T-helper 1 cell treated with Interleukin-12 subunit alpha and Interleukin-12 subunit beta and Interleukin-4 antibody, amounts not matched to agents 30 μg/mL and 1 μg/mL, for 36 hours (primary cell): ENCODE data around the gene GGNBP2.

ENCODE experiments used
- H3K27ac Mint-ChIP-seq: one replicate; pipeline ENCODE4 v1.8.0; 2021; ENCODE audit warnings: mild to moderate bottlenecking, mixed read lengths
- H3K27me3 Mint-ChIP-seq: one replicate; pipeline ENCODE4 v1.8.0; 2021; ENCODE audit warnings: low read depth, mixed read lengths
- H3K36me3 Mint-ChIP-seq: one replicate; pipeline ENCODE4 v1.8.0; 2021; ENCODE audit warnings: low read depth, mixed read lengths
- H3K4me1 Mint-ChIP-seq: one replicate; pipeline ENCODE4 v1.8.0; 2021; ENCODE audit warnings: low read depth, mixed read lengths
- H3K4me3 Mint-ChIP-seq: one replicate; pipeline ENCODE4 v1.8.0; 2021; ENCODE audit warnings: mild to moderate bottlenecking, moderate library complexity, mixed read lengths
- H3K9me3 Mint-ChIP-seq: one replicate; pipeline ENCODE4 v1.8.0; 2021; ENCODE audit warnings: mixed read lengths

Gene GGNBP2

DNA sequence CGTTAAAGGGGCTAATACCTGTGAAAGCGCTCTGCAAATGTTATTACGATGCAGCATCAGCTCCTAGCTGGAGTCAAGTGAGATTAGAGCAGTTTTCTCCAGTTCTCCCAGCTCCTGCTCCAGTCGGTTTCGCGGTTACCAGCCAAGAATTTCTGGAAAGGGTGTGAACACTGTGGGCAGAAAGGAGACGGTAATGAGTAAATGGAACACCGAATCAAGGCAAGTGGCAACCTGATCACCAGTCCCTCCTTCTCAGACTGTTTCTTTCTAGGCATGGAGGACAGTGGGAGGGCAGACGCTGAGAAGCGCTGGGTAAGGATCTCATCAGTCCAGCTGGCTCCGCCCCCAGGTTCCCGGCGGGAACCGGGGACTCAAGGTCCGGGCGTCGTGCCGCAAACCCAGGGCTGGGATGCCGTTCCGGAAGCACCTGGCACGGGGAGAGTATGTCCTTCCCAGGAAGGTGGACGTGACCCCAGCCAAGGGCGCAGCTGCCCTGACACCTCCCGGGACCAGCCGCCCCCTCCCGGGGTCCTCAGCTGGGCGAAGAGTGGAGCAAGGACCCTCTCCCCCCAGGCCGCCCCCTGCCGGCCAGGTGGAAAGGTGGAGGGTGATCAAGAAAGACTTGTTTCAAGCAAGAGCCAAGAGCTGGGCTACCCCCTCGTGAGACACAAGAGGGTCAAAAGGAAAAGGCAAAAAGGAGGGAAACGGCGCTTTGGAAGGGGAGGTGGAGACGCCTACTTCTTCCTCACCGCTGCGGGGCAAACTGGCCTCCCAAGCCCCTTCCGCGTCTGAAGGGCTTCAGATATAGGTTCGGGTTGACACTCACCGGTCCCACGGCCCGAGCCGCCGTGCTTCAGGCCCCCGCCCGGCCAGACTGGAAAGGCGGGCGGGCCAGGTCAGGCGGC, 10.5 kb upstream of the GGNBP2 start:
- Mint-ChIP-seq H3K4me1 (peaks cover 25% of the 10 kb centered on the region), H3K27me3 (no peaks in the 10 kb centered on the region), H3K9me3 (no peaks in the 10 kb centered on the region)

DNA sequence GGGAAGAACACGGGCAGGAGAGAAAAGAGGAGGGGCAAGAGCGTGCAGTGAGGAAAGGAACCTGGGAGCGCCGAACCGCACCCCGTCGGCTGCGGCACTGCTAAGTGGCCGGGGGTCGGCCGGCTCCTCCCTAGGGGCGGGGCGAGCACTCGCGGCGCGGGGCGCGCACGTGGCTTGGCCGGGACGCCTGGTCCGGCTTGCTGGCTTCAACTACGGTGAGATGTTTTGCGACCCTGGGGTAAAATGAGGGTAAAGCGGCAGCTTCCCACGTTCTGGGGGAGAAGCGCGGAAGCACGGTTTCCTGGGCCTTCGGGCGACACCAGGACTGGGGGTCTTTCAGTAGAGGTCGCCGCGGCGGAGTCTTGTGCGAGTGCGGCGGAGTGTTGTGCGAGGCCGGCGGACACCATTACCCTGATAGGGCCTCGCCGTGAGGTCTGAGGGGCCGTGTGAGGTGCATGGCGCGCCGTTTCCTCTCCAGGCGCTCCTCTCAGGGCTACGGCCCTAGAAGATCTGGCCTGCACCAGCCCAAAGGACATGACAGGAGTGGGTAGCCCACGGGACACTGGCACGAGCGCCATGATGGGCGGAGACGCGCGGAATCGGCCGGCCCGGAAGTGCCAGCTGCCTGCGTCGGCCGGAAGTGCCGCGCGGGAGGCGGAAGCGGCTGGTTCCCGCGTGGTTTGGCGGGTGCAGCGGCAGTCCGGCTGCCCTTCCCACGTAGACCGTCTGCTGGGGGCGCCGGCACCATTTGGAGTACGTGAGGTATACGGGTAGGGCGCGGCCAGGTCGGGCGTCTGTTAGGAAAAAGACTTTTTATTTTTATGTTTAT, 9.7 kb upstream of the GGNBP2 start, which contains the start of the genes MYO19 and PIGW:
Gene MYO19 (minus strand): TSS at position 29 of the 829 bp plus-strand sequence. CDS start 2,330 bp downstream, outside the sequence.
Gene PIGW (plus strand): TSS at position 148 of the 829 bp plus-strand sequence. CDS start 2,115 bp downstream, outside the sequence.
- Mint-ChIP-seq H3K27ac (peak within 1 kb of the TSS; percentile 98), H3K9me3 (no peaks in the 10 kb centered on the region), H3K4me3 (peak within 1 kb of the TSS; percentile 99), H3K4me1 (peaks cover 28% of the 10 kb centered on the region), H3K36me3 (peaks cover 31% of the 10 kb centered on the region), H3K27me3 (no peaks in the 10 kb centered on the region)

More for the DNA sequence above, 10.5 kb upstream of the GGNBP2 start:
- Mint-ChIP-seq H3K4me3 (peak overlapping the region; percentile 99), H3K36me3 (peaks cover 28% of the 10 kb centered on the region), H3K27ac (peak overlapping the region; percentile 98)

DNA sequence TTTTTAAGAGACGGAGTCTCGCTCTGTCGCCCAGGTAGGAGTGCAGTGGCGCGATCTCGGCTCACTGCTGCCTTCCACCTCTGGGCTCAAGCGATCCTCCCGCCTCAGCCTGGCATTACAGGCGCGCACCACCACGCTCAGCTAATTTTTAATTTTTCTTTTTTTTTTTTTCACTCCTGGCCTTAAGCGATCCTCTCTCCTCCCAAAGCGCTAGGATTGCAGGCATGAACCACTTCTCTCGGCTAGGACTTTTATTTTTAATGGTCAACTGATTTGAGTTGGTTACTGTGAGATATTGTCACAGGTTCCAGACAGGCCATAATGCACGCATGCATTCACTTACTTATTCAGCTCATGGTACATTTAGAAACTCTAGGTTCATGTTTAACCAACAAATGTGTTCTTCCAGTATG, 9.0 kb upstream of the GGNBP2 start:
- Mint-ChIP-seq H3K36me3 (peaks cover 32% of the 10 kb centered on the region), H3K4me3 (peak overlapping the region; percentile 99), H3K27ac (peak overlapping the region; percentile 98), H3K4me1 (peaks cover 28% of the 10 kb centered on the region), H3K9me3 (no peaks in the 10 kb centered on the region), H3K27me3 (no peaks in the 10 kb centered on the region)

- no peaks in the 10 kb centered on the region for H3K9me3 Mint-ChIP-seq
- H3K4me1 Mint-ChIP-seq: peaks cover 13% of the 10 kb centered on the region
- H3K27me3 Mint-ChIP-seq: no peaks in the 10 kb centered on the region
- H3K27ac Mint-ChIP-seq: no peak overlapping the region
- no peak overlapping the region for H3K4me3 Mint-ChIP-seq
- H3K36me3 Mint-ChIP-seq: peaks cover 20% of the 10 kb centered on the region
These were observed 4.0 kb upstream of the GGNBP2 start for GRCh38 chr17:36540696-36541095.

GRCh38 chr17:36542755-36543154, 2.0 kb upstream of the GGNBP2 start:
- H3K27ac Mint-ChIP-seq: no peak overlapping the region
- no peak overlapping the region for H3K4me3 Mint-ChIP-seq
- H3K9me3 Mint-ChIP-seq: no peaks in the 10 kb centered on the region

DNA sequence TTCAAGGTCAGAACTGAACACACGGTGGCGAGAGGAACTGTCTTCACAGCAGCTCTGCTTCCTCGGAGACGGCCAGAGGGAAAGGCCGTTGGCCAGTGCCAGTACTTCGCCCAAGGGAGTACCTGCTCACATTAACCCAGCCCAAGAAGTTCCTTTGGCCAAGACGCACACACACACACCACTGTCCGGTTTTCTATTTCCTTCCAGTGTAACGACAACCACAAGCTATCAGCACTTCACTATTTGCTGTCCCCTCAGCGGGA, 744 bp upstream of the GGNBP2 start:
- peaks cover 22% of the 10 kb centered on the region for H3K36me3 Mint-ChIP-seq
- H3K9me3 Mint-ChIP-seq: no peaks in the 10 kb centered on the region
- H3K27ac Mint-ChIP-seq: peak overlapping the region; percentile 97
- no peaks in the 10 kb centered on the region for H3K27me3 Mint-ChIP-seq
- H3K4me3 Mint-ChIP-seq: peak overlapping the region; percentile 100
- peaks cover 19% of the 10 kb centered on the region for H3K4me1 Mint-ChIP-seq

More at GRCh38 chr17:36542755-36543154, 2.0 kb upstream of the GGNBP2 start:
- H3K27me3 Mint-ChIP-seq: no peaks in the 10 kb centered on the region
- peaks cover 12% of the 10 kb centered on the region for H3K4me1 Mint-ChIP-seq
- peaks cover 24% of the 10 kb centered on the region for H3K36me3 Mint-ChIP-seq

- H3K27me3 Mint-ChIP-seq: no peaks in the 10 kb centered on the region
- H3K4me3 Mint-ChIP-seq: peak overlapping the region; percentile 100
- peaks cover 18% of the 10 kb centered on the region for H3K36me3 Mint-ChIP-seq
- H3K27ac Mint-ChIP-seq: peak overlapping the region; percentile 97
- H3K4me1 Mint-ChIP-seq: peaks cover 20% of the 10 kb centered on the region
- no peaks in the 10 kb centered on the region for H3K9me3 Mint-ChIP-seq
These were observed 352 bp downstream of the GGNBP2 start for GRCh38 chr17:36545077-36545464.

DNA sequence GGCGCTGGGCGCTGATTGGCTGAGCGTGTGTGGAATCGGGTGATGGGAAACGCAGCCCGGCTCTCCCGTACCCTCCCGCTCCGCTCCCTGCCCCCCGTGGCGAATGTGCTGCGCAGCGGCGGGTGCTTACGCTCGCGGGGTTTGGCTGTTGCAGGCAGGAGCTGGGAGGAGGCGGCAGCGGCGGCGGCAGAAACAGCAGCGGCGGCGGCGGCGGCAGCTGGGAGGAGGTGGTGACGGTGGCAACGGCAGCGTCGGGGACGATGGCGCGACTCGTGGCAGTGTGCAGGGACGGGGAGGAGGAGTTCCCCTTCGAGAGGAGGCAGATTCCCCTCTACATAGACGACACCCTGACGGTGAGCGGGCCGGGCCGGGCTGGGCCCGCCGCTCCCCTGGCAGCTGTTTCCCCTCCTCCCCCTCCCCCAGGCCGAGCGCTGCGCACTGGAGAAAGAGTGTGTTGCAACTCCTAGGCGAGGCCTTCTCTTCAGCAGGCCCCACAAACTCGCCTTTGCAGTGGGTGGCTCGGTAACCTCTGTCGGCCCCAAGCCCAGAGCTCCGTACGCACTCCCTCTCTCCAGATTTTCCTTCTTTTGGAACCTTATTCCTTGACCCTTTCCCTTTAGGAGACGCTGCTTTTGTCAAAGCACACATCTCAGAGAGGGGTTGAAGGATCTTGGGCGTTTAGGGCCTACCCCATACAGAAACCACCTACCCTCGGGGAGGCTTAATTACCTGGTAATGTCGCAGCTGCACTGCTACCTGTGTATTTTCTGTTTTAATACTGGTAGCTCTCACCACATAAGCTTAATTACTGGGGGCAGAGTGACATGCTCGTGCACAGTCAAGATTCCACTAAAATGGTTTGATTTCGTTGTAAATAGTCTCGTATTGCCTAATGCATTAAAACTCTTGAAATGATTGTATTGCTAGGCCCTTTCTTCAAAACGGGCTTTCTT, 1.0 kb downstream of the GGNBP2 start:
- Mint-ChIP-seq H3K9me3 (no peaks in the 10 kb centered on the region), H3K27ac (peak overlapping the region; percentile 90), H3K4me3 (peak overlapping the region; percentile 100), H3K4me1 (peaks cover 26% of the 10 kb centered on the region), H3K27me3 (no peaks in the 10 kb centered on the region), H3K36me3 (peaks cover 21% of the 10 kb centered on the region)

- peaks cover 23% of the 10 kb centered on the region for H3K36me3 Mint-ChIP-seq
- peak overlapping the region; percentile 90 for H3K27ac Mint-ChIP-seq
- H3K4me3 Mint-ChIP-seq: peak overlapping the region; percentile 100
- H3K27me3 Mint-ChIP-seq: no peaks in the 10 kb centered on the region
- no peaks in the 10 kb centered on the region for H3K9me3 Mint-ChIP-seq
- peaks cover 28% of the 10 kb centered on the region for H3K4me1 Mint-ChIP-seq
These were observed 1.8 kb downstream of the GGNBP2 start for GRCh38 chr17:36546418-36547093.

DNA sequence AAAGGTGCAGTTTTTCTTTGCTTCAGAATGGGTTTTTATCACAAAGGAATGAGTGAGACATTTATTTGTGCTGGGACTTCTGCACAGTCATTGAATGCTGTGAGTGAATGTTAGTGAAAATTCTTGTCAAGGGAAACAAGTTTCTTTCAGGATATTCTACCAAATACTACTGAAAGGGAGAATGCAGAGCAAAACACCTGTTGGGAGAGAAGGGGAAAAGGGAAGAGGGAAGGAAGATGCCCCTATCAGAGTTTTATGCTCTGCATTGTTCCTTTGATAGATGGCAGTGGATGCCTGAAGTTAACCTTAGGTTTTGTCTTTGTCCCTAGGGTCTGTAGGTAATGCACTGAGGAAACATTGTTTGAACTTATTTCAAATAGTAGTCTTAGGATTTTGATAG, 3.1 kb downstream of the GGNBP2 start:
- H3K36me3 Mint-ChIP-seq: peaks cover 20% of the 10 kb centered on the region
- peak overlapping the region; percentile 100 for H3K4me3 Mint-ChIP-seq
- H3K9me3 Mint-ChIP-seq: no peaks in the 10 kb centered on the region
- peak overlapping the region; percentile 47 for H3K27ac Mint-ChIP-seq
- H3K27me3 Mint-ChIP-seq: no peaks in the 10 kb centered on the region
- H3K4me1 Mint-ChIP-seq: peaks cover 28% of the 10 kb centered on the region

GRCh38 chr17:36550491-36551417, 6.0 kb downstream of the GGNBP2 start:
- H3K36me3 Mint-ChIP-seq: peaks cover 26% of the 10 kb centered on the region
- peak overlapping the region; percentile 10 for H3K4me3 Mint-ChIP-seq
- H3K4me1 Mint-ChIP-seq: peaks cover 38% of the 10 kb centered on the region
- H3K27ac Mint-ChIP-seq: peak overlapping the region; percentile 11
- H3K9me3 Mint-ChIP-seq: no peaks in the 10 kb centered on the region
- H3K27me3 Mint-ChIP-seq: no peaks in the 10 kb centered on the region

DNA sequence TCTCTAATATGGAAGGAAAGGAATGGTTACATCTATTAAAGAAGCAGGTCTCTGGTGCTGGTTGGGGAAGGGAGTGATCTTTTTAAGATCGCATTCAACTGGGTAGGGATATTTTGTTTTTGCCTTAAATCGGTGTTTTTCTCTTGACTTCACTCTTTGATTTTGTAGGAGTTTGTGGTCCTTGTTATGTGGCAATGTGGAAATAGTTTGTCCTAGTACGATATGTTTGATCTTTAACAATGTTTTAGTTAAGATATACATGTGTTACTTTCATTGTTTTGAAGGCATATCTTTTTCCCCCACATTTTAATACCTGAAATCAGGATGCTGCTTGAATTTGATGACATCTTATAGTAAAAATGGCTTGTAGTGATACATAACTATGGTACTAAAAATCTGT, 8.7 kb downstream of the GGNBP2 start:
- H3K4me3 Mint-ChIP-seq: no peak overlapping the region
- no peaks in the 10 kb centered on the region for H3K9me3 Mint-ChIP-seq
- H3K36me3 Mint-ChIP-seq: peaks cover 31% of the 10 kb centered on the region
- no peaks in the 10 kb centered on the region for H3K27me3 Mint-ChIP-seq
- peaks cover 37% of the 10 kb centered on the region for H3K4me1 Mint-ChIP-seq
- H3K27ac Mint-ChIP-seq: peak overlapping the region; percentile 26

- H3K9me3 Mint-ChIP-seq: no peaks in the 10 kb centered on the region
- H3K27ac Mint-ChIP-seq: no peak overlapping the region
- H3K4me3 Mint-ChIP-seq: no peak overlapping the region
- H3K27me3 Mint-ChIP-seq: no peaks in the 10 kb centered on the region
- peaks cover 10% of the 10 kb centered on the region for H3K4me1 Mint-ChIP-seq
- peaks cover 28% of the 10 kb centered on the region for H3K36me3 Mint-ChIP-seq
These were observed 21.4 kb downstream of the GGNBP2 start for GRCh38 chr17:36566081-36566480.
